AG09309 (cell line): ENCODE data around the gene MICAL3.

ENCODE experiments used
- DNase-seq: peaks from one replicate; pipeline ENCODE4 v3.0.0-alpha.2; 2010; ENCODE audit warnings: low read depth
- H3K4me3 ChIP-seq: 2 replicates; pipeline ENCODE4 v1.5.1; 2011; ENCODE audit warnings: mild to moderate bottlenecking, low read depth, low read length, moderate library complexity; ENCODE audit not compliant: control insufficient read depth
- CTCF ChIP-seq: IDR thresholded peaks from 2 replicates; pipeline ENCODE4 v1.5.1; 2011; ENCODE audit warnings: mild to moderate bottlenecking, low read depth, low read length, inconsistent platforms; ENCODE audit not compliant: insufficient read depth, control insufficient read depth; ENCODE audit errors: missing control alignments

Gene MICAL3

GRCh38 chr22:17980015-17980590 is 44.3 kb downstream of the MICAL3 start:
- no peak overlapping the region for H3K4me3 ChIP-seq
- DNase-seq: no peak
- TF ChIP-seq CTCF: no peak

GRCh38 chr22:17978027-17978426 is 46.3 kb downstream of the MICAL3 start:
- no peak overlapping the region for H3K4me3 ChIP-seq
- DNase-seq: no peak
- TF ChIP-seq CTCF: no peak

- DNase-seq: no peak
- no peak for TF ChIP-seq CTCF
- no peak overlapping the region for H3K4me3 ChIP-seq
Measured at GRCh38 chr22:17977371-17977770, 47.0 kb downstream of the MICAL3 start.

GRCh38 chr22:17976121-17976520 is 48.2 kb downstream of the MICAL3 start:
- TF ChIP-seq CTCF: no peak
- H3K4me3 ChIP-seq: no peak overlapping the region
- DNase-seq: no peak

GRCh38 chr22:17974703-17975372 is 49.5 kb downstream of the MICAL3 start:
- DNase-seq: no peak
- no peak for TF ChIP-seq CTCF
- H3K4me3 ChIP-seq: no peak overlapping the region

- no peak overlapping the region for H3K4me3 ChIP-seq
- no peak for DNase-seq
- TF ChIP-seq CTCF: no peak
Measured at GRCh38 chr22:17974087-17974486, 50.3 kb downstream of the MICAL3 start.

- TF ChIP-seq CTCF: no peak
- no peak overlapping the region for H3K4me3 ChIP-seq
- DNase-seq: no peak
Measured at GRCh38 chr22:17973217-17973616, 51.1 kb downstream of the MICAL3 start.
